Prostate gland (tissue), 2 donors: ENCODE results near the gene ENHO.

ENCODE experiments used
- POLR2A ChIP-seq: fragments of 450-650 bp; IDR thresholded peaks from one replicate; pipeline ENCODE4 v1.6.1; 2016; ENCODE audit warnings: antibody characterized with exemption, mild to moderate bottlenecking
- POLR2AphosphoS5 ChIP-seq: sonication (generic); formaldehyde crosslinking; IDR thresholded peaks from one replicate; pipeline ENCODE4 v1.6.1; 2017; ENCODE audit warnings: antibody characterized with exemption
- TF ChIP-seq, protein P1 (sequence below), 4 experiments: fragments of 200-600 bp in 2 of 4; fragments of 450-650 bp in 2 of 4; sonication (generic) in 2 of 4; IDR thresholded peaks; 1 replicate in 3 of 4; 2 replicates in 1 of 4; pipeline ENCODE4 v1.5.1; 2016 to 2019; ENCODE audit warnings: antibody characterized with exemption in 4 of 4, mild to moderate bottlenecking in 2 of 4, moderate library complexity in 2 of 4

DNA sequence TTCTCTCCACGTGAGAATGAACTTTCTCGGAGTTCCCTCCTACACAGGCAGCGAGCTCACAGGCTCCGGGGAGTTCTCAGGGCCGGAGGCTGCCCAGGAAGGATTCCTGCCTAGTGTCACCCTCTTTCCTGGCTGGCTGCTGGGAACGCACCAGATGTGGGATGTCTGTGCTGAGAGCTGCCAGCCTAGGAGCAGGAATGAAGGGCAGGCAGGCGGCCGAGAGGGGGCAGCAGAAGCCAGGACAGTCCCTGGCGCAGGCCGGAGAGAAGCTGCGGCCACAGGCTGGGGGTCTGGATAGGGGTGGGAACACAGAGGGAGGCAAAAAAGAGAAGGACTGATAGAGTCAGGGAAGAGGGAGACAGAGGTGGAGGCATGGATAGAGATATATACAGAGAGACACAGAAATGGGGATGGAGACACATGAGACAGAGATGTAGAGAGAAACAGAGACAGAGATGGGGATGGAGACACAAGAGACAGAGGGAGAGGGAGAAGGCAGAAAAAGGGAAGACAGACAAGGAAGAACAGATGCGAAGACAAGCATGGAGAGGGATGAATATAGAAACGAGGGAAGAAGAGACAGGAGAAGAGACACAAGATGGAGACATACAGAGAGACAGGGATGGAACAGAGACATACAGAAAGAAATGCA lies 25.3 kb upstream of the ENHO start:
- TF ChIP-seq POLR2AphosphoS5: peak; percentile 28
- TF ChIP-seq, protein P1, sequence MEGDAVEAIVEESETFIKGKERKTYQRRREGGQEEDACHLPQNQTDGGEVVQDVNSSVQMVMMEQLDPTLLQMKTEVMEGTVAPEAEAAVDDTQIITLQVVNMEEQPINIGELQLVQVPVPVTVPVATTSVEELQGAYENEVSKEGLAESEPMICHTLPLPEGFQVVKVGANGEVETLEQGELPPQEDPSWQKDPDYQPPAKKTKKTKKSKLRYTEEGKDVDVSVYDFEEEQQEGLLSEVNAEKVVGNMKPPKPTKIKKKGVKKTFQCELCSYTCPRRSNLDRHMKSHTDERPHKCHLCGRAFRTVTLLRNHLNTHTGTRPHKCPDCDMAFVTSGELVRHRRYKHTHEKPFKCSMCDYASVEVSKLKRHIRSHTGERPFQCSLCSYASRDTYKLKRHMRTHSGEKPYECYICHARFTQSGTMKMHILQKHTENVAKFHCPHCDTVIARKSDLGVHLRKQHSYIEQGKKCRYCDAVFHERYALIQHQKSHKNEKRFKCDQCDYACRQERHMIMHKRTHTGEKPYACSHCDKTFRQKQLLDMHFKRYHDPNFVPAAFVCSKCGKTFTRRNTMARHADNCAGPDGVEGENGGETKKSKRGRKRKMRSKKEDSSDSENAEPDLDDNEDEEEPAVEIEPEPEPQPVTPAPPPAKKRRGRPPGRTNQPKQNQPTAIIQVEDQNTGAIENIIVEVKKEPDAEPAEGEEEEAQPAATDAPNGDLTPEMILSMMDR (IDR thresholded peaks at IDR 0.05): peak; percentile 71 to 89 (median 81)
- TF ChIP-seq POLR2A: no peak
